ENCODE results near the gene ZMAT2. TPM values are rescaled to one million over a fixed set of nuclear protein-coding genes. Genes with fewer than 3 reads are reported as not detected.

The ZMAT2 gene
- total and polyA plus RNA-seq, 7 donors = 28.0 to 97.9 (median 46.0) TPM

- Histone ChIP-seq H3K4me1 (no peaks in the 10 kb centered on the region), H3K4me3 (no peak overlapping the region), H3K9me3 (peaks cover 0 to 27% (median 17%) of the 10 kb centered on the region in 4 donors), H3K27ac (no peak overlapping the region), H3K27me3 (no peaks in the 10 kb centered on the region), H3K36me3 (no peaks in the 10 kb centered on the region)
- 85 to 86% methylated on average over 5 of the region's 5 CpGs for WGBS, 2 donors
- no peak for DNase-seq
- intact Hi-C loops (cut with DNase I) = no loop called here
- TF ChIP-seq CTCF (IDR thresholded peaks at IDR 0.05) = no peak
- TF ChIP-seq POLR2A (IDR thresholded peaks at IDR 0.05) = no peak
- TF ChIP-seq POLR2AphosphoS5 (IDR thresholded peaks at IDR 0.05) = no peak
- no peak for TF ChIP-seq EP300 (IDR thresholded peaks at IDR 0.05)
These were observed 53.3 kb downstream of the ZMAT2 start for GRCh38 chr5:140753561-140753960.

Small RNA genes within 50 kb of the gene (small RNA-seq; reads per million reads assigned to genes)
- gene VTRNA1-1 (52.8 to 64.1 (median 61.1) reads per million in 3 donors), gene VTRNA1-2 (0 to 2.5 (median 0.06) reads per million in 3 donors), gene VTRNA1-3 (0 to 0.36 (median 0.24) reads per million in 3 donors)

Other genes starting within 250 kb of the ZMAT2 start
- 10 to 100 TPM in 2 of 4 donors, 1 to 10 TPM in 2; 6.5 to 21.0 (median 12.1) TPM for gene EIF4EBP3, start 152.8 kb upstream of the ZMAT2 start, total RNA-seq
- 10 to 100 TPM; 37.2 to 60.7 (median 53.9) TPM for gene EIF4EBP3, start 152.8 kb upstream of the ZMAT2 start, polyA plus RNA-seq
- 10 to 100 TPM; 17.8 to 30.5 (median 21.1) TPM for gene SRA1, start 143.0 kb upstream of the ZMAT2 start, total RNA-seq
- 10 to 100 TPM; 32.7 to 48.3 (median 35.4) TPM for gene SRA1, start 143.0 kb upstream of the ZMAT2 start, polyA plus RNA-seq
- gene APBB3, start 135.8 kb upstream of the ZMAT2 start, total RNA-seq = 10 to 100 TPM; 13.5 to 25.9 (median 19.3) TPM
- 10 to 100 TPM in 1 of 3 donors, 1 to 10 TPM in 2; 4.2 to 27.9 (median 4.4) TPM for gene APBB3, start 135.8 kb upstream of the ZMAT2 start, polyA plus RNA-seq
- 10 to 100 TPM; 14.2 to 19.7 (median 17.9) TPM for gene SLC35A4, start 135.6 kb upstream of the ZMAT2 start, total RNA-seq
- 100 to 1,000 TPM in 1 of 3 donors, 10 to 100 TPM in 2; 60.1 to 101 (median 65.9) TPM for gene SLC35A4, start 135.6 kb upstream of the ZMAT2 start, polyA plus RNA-seq
- 10 to 100 TPM; 20.8 to 96.9 (median 72.0) TPM for gene CD14, start 67.3 kb upstream of the ZMAT2 start, total RNA-seq
- 100 to 1,000 TPM in 1 of 3 donors, 10 to 100 TPM in 2; 42.7 to 178 (median 52.3) TPM for gene CD14, start 67.3 kb upstream of the ZMAT2 start, polyA plus RNA-seq
- 10 to 100 TPM; 27.3 to 40.2 (median 35.6) TPM for gene TMCO6, start 61.0 kb upstream of the ZMAT2 start, total RNA-seq
- 10 to 100 TPM in 1 of 3 donors, 1 to 10 TPM in 2; 3.9 to 30.5 (median 5.4) TPM for gene TMCO6, start 61.0 kb upstream of the ZMAT2 start, polyA plus RNA-seq
- 10 to 100 TPM; 48.7 to 90.3 (median 73.6) TPM for gene NDUFA2, start 52.8 kb upstream of the ZMAT2 start, total RNA-seq
- 100 to 1,000 TPM; 189 to 360 (median 314) TPM for gene NDUFA2, start 52.8 kb upstream of the ZMAT2 start, polyA plus RNA-seq
- gene IK, start 52.6 kb upstream of the ZMAT2 start, total RNA-seq = 100 to 1,000 TPM; 120 to 146 (median 136) TPM
- gene IK, start 52.6 kb upstream of the ZMAT2 start, polyA plus RNA-seq = 10 to 100 TPM; 70.3 to 79.4 (median 73.5) TPM
- 10 to 100 TPM; 13.2 to 18.0 (median 15.1) TPM for gene WDR55, start 35.5 kb upstream of the ZMAT2 start, total RNA-seq
- 10 to 100 TPM; 19.2 to 35.0 (median 29.8) TPM for gene WDR55, start 35.5 kb upstream of the ZMAT2 start, polyA plus RNA-seq
- gene DND1, start 26.9 kb upstream of the ZMAT2 start, total RNA-seq = under 1 TPM in 2 of 4 donors, not detected in 2; 0.36 to 0.95 TPM
- 1 to 10 TPM in 1 of 3 donors, under 1 TPM in 2; 0.60 to 2.4 (median 0.69) TPM for gene DND1, start 26.9 kb upstream of the ZMAT2 start, polyA plus RNA-seq
- gene HARS1, start 9.1 kb upstream of the ZMAT2 start, total RNA-seq = 10 to 100 TPM; 35.2 to 54.2 (median 43.5) TPM
- 10 to 100 TPM; 35.4 to 60.2 (median 39.8) TPM for gene HARS1, start 9.1 kb upstream of the ZMAT2 start, polyA plus RNA-seq
- 10 to 100 TPM; 18.2 to 19.4 (median 18.9) TPM for gene HARS2, start 9.0 kb upstream of the ZMAT2 start, total RNA-seq
- 10 to 100 TPM; 26.4 to 34.7 (median 29.0) TPM for gene HARS2, start 9.0 kb upstream of the ZMAT2 start, polyA plus RNA-seq
- not detected for gene PCDHA1, start 85.7 kb downstream of the ZMAT2 start, total RNA-seq
- gene PCDHA1, start 85.7 kb downstream of the ZMAT2 start, polyA plus RNA-seq = under 1 TPM in 1 of 3 donors, not detected in 2; 0.10 TPM
- gene PCDHA2, start 94.4 kb downstream of the ZMAT2 start, total RNA-seq = under 1 TPM in 3 of 4 donors, not detected in 1; 0.28 to 0.68 (median 0.33) TPM
- gene PCDHA2, start 94.4 kb downstream of the ZMAT2 start, polyA plus RNA-seq = under 1 TPM in 1 of 3 donors, not detected in 2; 0.07 TPM
- gene PCDHA3, start 100.6 kb downstream of the ZMAT2 start, total RNA-seq = 1 to 10 TPM in 3 of 4 donors, under 1 TPM in 1; 0.68 to 1.2 (median 1.1) TPM
- gene PCDHA3, start 100.6 kb downstream of the ZMAT2 start, polyA plus RNA-seq = under 1 TPM in 1 of 3 donors, not detected in 2; 0.17 TPM
- gene PCDHA4, start 106.6 kb downstream of the ZMAT2 start, total RNA-seq = 1 to 10 TPM; 1.1 to 1.2 (median 1.1) TPM
- gene PCDHA4, start 106.6 kb downstream of the ZMAT2 start, polyA plus RNA-seq = under 1 TPM in 1 of 3 donors, not detected in 2; 0.38 TPM
- 1 to 10 TPM in 1 of 4 donors, under 1 TPM in 3; 0.14 to 1.7 (median 0.43) TPM for gene PCDHA5, start 121.2 kb downstream of the ZMAT2 start, total RNA-seq
- under 1 TPM in 1 of 3 donors, not detected in 2; 0.09 TPM for gene PCDHA5, start 121.2 kb downstream of the ZMAT2 start, polyA plus RNA-seq
- gene PCDHA6, start 127.5 kb downstream of the ZMAT2 start, total RNA-seq = 1 to 10 TPM in 2 of 4 donors, under 1 TPM in 2; 0.49 to 2.2 (median 0.90) TPM
- under 1 TPM in 1 of 3 donors, not detected in 2; 0.16 TPM for gene PCDHA6, start 127.5 kb downstream of the ZMAT2 start, polyA plus RNA-seq
- gene PCDHA7, start 133.8 kb downstream of the ZMAT2 start, total RNA-seq = under 1 TPM; 0.14 to 0.82 (median 0.46) TPM
- under 1 TPM in 1 of 3 donors, not detected in 2; 0.16 TPM for gene PCDHA7, start 133.8 kb downstream of the ZMAT2 start, polyA plus RNA-seq
- under 1 TPM in 1 of 4 donors, not detected in 3; 0.49 TPM for gene PCDHA8, start 140.7 kb downstream of the ZMAT2 start, total RNA-seq
- not detected for gene PCDHA8, start 140.7 kb downstream of the ZMAT2 start, polyA plus RNA-seq
- gene PCDHA9, start 147.9 kb downstream of the ZMAT2 start, total RNA-seq = 1 to 10 TPM in 1 of 4 donors, under 1 TPM in 3; 0.66 to 1.4 (median 0.70) TPM
- under 1 TPM in 1 of 3 donors, not detected in 2; 0.01 TPM for gene PCDHA9, start 147.9 kb downstream of the ZMAT2 start, polyA plus RNA-seq
- 1 to 10 TPM in 1 of 4 donors, under 1 TPM in 3; 0.27 to 2.5 (median 0.69) TPM for gene PCDHA10, start 155.4 kb downstream of the ZMAT2 start, total RNA-seq
- under 1 TPM in 1 of 3 donors, not detected in 2; 0.03 TPM for gene PCDHA10, start 155.4 kb downstream of the ZMAT2 start, polyA plus RNA-seq
- under 1 TPM; 0.16 to 0.71 (median 0.48) TPM for gene PCDHA11, start 168.5 kb downstream of the ZMAT2 start, total RNA-seq
- under 1 TPM in 1 of 3 donors, not detected in 2; 0.07 TPM for gene PCDHA11, start 168.5 kb downstream of the ZMAT2 start, polyA plus RNA-seq
- under 1 TPM in 3 of 4 donors, not detected in 1; 0.49 to 0.71 (median 0.54) TPM for gene PCDHA12, start 174.9 kb downstream of the ZMAT2 start, total RNA-seq
- under 1 TPM in 1 of 3 donors, not detected in 2; 0.06 TPM for gene PCDHA12, start 174.9 kb downstream of the ZMAT2 start, polyA plus RNA-seq
- gene PCDHA13, start 181.7 kb downstream of the ZMAT2 start, total RNA-seq = 1 to 10 TPM in 1 of 4 donors, under 1 TPM in 3; 0.36 to 1.4 (median 0.60) TPM
- under 1 TPM in 1 of 3 donors, not detected in 2; 0.10 TPM for gene PCDHA13, start 181.7 kb downstream of the ZMAT2 start, polyA plus RNA-seq
- 1 to 10 TPM in 1 of 4 donors, under 1 TPM in 3; 0.54 to 1.7 (median 0.77) TPM for gene PCDHAC1, start 225.9 kb downstream of the ZMAT2 start, total RNA-seq
- gene PCDHAC1, start 225.9 kb downstream of the ZMAT2 start, polyA plus RNA-seq = under 1 TPM in 1 of 3 donors, not detected in 2; 0.34 TPM

Data from sigmoid colon (tissue), 7 donors.